SW 1271 (cell line): ENCODE data around the gene PTPRQ.

Experiments used
- DNase-seq, 2 experiments: peaks; one replicate each; lab custom pipeline; 2025; lab: John Stamatoyannopoulos, UW

PTPRQ gene

DNA sequence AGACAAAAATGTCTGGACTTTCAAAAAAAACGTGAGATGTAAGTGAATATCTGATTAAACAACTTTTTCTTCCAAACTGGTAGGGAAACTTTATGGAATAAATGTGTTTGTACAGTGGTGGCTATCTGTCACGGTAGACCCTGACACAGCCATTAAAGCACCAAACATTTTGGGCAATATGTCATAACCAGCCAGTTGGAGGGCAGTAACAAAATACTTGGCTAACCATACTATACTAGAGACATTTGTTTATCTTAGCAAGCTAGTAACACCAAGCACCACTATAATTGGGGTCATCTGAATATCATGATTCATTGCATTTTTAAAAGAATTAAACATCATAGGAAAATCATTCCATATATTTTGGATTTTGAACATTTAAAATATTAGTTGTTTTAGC lies 257.4 kb downstream of the PTPRQ start:
- DNase-seq = no peak

DNA sequence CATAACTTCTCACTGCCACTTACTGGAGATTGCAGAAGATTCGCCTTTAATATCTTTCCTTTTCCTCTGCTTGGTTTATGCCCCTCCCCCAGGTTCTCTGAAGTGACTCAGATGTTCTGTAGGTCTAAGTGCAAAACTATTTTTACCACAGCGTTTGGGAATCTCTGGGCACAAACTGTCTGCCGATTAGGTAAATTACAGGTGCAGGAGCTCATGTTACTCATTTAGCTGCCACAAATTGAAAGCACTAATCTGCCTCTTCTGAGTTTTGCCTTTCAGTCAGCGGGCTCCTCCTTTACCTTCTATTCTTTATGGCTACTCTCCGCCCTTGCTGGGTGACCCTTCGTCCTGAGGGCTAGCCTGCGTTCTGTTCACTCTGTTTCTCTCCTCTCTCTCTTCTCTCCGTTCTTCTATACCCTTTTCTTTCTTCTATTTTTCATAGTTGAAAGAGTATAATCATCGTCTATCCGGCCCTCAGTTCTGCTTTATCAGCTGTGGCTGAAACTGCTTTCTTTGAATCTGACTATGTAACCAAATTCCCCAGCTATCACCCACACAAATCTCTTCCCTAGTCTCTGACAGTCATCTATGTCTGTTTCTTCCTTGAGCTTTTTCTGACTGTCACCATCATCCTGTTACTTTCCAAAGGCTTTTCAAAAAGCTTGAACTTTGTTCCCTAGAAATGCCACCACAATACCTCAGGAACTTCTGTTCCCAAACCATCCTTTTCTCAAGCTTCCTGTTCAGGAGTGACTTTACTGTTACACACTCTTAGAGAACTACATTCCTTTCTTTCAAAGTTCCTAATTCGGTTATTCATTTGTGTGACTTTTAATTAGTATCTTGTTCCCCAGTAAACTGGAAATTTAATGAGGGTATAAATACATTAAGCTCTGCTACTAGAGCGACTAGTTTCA lies 259.1 kb downstream of the PTPRQ start:
- no peak for DNase-seq

DNA sequence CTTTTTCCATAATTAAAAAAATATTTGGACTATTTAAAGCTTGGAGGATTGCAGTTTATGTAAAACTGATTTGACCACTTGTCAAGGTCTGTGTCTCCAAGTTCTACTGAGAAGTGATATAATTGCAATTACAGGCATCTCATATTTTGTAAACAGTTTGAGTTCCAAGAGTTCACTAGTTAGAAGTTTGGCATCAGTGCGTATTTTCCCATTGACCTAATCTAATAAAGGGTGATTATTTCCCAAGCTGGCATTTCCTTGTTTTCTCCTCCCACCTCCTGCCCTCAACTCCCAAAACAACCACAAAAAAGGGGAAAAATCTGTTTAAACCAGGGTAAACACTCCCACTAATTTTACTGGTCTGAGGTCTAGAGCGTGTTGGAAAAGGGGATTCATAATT lies 260.4 kb downstream of the PTPRQ start:
- no peak for DNase-seq

DNA sequence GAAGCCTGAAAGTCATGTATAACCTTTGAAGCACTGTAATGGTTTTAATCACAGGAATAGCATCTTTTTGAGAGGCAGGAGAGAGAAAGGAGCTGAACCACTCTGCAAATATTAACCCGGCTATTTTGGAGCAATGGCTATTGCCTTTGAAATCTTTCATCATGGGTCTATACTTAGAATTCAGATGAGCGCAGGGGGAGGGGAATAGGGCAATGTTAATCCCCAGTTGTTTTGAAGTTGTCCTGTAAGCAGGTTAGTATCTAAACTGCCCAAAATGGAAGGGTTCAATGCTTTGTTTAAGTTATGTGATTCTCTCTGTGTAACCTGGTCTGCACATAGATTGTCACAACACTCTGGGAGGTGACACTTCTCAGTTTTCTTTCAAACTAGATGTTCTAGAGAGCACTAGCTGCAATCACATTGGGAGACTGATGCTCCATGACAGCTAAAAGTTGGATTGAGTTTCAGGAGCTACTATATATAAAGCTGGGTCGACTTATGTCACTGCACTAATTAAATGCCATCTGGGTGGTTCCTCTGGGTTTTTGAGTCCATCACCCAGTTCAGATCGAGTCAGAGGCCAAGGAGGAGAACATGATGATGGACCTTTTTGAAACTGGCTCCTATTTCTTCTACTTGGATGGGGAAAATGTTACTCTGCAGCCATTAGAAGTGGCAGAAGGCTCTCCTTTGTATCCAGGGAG lies 263.2 kb downstream of the PTPRQ start, which contains the start of gene MYF6:
TSS of gene MYF6 (plus strand) at position 509 of the 704 bp plus-strand sequence. CDS start at position 595, 86 bp downstream.
- no peak for DNase-seq

DNA sequence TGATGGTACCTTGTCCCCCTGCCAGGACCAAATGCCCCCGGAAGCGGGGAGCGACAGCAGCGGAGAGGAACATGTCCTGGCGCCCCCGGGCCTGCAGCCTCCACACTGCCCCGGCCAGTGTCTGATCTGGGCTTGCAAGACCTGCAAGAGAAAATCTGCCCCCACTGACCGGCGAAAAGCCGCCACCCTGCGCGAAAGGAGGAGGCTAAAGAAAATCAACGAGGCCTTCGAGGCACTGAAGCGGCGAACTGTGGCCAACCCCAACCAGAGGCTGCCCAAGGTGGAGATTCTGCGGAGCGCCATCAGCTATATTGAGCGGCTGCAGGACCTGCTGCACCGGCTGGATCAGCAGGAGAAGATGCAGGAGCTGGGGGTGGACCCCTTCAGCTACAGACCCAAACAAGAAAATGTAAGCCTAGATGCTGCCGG lies 263.8 kb downstream of the PTPRQ start:
- no peak for DNase-seq

DNA sequence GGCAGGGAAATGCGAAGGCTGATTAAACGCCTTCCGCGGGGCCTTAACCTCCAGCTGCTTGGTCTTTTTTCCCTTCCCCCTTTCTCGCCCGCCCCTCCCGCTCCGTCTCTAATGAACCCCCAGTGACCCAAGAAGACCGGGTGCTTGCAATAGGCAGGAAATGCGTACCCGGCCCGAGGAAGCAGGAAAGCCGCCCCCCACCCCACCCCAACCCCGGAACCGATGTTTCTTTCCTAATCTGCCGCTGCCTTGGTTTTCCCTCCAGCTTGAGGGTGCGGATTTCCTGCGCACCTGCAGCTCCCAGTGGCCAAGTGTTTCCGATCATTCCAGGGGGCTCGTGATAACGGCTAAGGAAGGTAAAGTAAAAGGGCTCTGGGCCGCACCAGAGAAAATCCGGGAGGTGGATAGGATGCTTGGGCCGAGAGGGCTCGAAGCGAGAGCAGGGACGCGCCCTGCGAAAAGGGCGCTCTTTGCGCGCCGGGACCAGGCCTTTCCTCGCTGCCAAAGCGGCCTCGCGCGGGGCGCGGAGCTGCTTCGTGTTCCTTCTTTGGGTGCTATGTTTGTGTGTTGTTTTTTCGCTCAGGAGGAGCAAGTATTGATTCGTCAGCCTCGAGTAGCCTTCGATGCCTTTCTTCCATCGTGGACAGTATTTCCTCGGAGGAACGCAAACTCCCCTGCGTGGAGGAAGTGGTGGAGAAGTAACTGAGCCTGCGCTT lies 264.4 kb downstream of the PTPRQ start:
- no peak for DNase-seq

DNA sequence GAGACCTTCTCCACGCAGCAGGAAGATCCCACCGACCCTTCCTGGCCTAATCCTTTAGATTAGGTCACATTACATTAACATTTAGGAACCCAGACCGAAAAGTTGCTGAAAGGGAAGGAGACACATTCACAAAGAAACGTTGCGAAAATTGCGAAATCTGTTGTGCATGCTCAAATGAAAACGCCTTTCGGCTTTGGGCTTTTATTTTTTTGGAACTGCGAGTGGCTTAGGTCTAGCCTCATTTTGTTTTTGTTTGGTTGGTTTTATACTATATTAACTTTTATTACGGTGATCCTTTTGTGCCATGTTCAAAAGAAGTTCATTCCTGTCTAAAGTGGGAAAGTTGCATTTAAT lies 264.9 kb downstream of the PTPRQ start:
- DNase-seq = no peak

DNA sequence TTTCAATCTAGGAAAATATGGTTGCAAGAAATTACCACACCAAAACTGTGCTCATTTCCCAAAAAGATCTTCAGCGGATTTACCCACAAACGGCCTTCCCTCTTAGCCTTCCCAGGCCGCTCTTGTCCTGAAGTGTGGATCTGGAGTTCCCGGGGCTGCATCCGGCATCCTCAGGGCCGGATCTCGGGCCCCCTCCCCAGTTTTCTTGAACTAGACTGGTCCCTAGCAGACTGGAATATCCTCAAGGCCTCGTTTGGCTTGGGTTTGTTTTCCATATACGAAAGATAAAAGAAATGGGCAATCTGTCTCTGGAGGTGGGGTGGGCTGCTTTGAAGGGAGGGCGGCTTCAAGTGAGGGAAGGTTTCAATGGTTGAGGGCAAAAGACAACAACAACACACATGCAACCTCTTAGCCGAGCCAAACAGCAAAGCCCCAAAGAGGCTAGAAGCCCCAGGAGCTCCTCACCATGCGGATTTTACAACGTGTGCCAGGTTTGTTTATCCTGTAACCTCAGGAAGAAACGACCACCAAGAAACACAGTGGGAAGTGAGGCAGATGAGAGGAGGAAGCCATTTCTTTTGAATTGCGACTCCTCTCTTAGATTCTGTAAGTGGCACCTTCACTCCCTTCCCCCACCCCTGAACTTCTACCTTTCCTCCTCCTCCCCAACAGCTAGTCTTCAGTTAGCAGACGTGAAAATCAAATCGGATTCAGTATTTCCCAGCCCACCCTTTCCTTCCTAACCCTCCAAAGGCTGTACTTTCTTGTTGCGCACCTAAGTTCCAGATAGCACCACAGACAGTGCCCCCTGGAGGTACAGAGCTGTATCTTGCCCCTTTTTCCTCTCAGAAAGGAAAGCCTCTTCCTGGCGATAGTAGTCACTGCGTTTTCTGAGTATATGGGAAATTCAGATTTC lies 266.0 kb downstream of the PTPRQ start:
- DNase-seq = no peak

DNA sequence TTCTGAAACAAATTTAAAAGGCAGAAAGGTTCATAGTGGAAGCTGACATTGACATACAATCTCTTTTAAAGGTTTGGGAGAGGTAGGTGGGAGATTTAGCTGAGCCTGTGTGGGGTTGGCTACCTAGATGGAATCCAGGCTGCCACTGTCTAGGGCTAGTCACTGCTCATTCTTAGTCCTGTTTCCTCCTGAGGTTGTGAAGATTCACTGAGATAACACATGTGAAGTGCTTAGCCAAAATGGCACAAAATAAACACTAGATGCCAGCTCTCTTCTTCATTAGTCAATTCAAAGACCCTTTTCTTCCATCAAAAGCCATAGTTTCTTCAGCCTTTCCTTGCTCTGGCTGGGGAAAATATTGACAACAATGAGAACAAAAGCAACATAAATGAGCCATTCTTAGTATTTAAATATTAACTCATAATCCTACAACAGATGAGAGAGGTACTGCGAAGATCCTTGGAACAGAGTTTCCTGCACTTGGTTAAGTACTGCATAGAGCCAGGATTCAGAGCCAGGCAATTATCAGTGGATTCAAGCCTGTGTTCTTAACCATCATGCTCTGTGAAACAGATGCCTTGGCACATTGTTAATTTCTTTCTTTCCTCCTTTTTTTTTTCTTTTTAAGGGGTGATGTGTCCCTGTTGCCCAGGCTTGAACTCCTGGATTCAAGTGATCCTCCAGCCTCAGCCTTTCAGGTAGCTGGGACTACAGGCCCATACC lies 266.9 kb downstream of the PTPRQ start:
- no peak for DNase-seq

DNA sequence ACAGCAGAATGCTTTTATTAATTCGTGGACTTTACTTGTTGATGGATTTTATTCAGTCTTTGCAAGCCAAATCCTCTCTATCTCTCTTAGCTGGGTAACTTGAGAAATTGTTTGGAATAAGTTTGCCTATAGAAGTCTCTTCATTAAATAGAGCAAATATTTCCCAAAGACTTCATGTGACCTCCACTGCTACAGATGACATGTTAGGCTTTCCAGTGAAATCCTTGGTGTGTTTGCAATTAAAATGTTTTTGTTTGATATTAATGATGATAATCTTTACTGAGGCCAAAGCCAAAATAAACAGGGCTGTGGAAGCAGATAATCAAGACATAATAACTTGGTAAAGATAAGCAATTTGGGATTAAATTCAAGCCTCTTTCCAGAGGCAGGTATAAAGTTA lies 267.8 kb downstream of the PTPRQ start:
- DNase-seq = no peak

DNA sequence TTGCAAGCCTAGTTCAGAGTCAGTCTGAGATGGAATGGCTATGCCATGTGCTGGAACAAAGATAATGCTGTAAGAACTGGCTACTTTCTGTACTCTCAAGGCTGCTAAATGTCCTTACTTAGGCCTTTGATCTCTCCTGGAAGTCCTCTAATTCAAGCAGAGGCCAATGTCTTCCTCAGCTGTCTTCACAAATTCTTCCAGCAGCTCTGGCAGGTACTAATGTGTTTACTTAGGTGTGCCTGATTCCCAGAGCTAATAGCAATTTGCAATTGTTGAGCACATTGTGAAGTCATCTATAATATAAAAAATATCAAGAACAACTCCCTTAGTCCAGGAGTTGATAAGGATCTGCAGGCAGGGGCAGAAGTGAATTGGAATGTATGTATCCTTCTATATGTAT lies 268.8 kb downstream of the PTPRQ start:
- DNase-seq = no peak

DNA sequence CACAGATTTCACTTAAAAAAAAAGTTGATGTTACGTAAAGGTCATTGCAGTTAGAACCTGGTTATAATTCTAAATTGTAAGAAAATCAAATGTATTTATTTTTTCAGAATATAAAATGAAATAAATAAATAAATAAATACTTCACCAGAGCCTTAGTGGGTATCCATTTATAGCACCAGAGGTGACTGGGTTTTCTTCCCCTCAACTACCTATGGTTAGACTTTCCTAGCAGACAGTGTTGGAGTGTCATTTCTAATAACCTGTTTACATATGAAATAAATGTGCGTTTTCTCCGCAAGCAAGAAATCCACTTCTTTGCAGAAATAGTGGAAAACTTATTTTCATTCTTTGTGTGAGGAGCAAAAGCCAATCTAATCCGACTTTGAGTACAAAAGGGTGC lies 269.4 kb downstream of the PTPRQ start:
- DNase-seq = no peak

DNA sequence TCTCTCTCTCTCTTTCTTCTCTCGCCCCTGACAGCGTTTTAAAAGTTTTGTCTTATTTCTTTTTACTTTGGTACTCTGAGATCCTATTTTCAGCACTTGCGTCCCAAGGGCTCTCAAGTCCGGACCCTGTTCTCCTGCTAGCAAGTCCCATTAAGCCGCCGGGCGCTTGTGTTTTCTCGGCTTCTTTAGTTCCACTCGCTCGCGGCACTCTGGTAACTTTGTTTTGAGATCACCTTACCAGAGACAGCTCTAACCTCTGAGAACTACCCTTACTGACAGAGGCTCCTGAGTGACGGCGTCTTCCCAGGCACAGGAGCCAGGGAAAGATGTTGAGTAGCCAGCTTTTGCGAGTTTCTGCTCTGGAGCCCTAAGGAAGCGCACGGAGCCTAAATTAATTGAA lies 270.0 kb downstream of the PTPRQ start:
- DNase-seq = no peak

DNA sequence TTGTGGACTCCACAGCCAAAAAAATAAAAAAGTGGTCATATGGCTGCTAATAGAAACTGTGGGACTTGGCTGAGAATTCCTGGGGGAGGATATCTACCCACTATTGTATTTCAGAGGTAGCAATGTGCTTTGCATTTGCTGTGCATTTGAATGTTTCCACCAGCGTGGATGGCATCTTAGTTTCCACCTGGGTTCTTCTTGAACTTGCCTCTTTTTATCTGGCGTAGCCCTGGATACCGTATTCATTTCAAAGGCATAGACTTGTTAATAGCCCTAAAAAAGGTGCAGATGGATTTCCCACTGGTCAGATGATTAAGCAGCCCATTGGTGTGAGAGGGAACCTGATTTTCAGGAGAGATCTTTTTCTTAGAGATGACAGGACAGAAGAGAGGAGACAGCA lies 270.8 kb downstream of the PTPRQ start:
- no peak for DNase-seq

DNA sequence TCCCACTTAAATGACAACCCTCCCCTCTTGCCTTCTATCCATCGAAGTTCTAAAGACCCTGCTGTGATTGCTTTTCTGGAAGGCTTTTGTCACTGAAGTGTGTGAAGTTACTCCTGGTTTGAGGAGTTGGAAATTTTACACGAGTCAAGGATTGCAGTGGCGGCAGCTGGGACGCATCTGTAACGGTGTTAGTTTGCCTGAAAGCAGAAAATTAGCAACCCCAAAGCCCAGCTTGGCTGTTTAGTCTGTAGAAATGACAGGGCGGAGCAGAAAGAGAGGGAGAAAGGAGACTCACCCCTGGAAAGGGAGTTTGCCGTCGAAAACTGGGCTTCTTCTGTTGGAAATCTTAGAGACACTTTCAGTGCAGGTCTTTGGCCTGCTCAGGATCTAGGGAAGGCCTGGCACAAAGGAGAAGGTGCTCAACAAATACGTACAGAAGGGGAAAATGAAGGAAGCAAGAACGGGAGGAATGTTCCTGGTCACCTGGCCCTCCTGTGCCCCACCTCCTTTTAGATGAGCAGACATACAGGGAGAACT lies 271.7 kb downstream of the PTPRQ start:
- no peak for DNase-seq

DNA sequence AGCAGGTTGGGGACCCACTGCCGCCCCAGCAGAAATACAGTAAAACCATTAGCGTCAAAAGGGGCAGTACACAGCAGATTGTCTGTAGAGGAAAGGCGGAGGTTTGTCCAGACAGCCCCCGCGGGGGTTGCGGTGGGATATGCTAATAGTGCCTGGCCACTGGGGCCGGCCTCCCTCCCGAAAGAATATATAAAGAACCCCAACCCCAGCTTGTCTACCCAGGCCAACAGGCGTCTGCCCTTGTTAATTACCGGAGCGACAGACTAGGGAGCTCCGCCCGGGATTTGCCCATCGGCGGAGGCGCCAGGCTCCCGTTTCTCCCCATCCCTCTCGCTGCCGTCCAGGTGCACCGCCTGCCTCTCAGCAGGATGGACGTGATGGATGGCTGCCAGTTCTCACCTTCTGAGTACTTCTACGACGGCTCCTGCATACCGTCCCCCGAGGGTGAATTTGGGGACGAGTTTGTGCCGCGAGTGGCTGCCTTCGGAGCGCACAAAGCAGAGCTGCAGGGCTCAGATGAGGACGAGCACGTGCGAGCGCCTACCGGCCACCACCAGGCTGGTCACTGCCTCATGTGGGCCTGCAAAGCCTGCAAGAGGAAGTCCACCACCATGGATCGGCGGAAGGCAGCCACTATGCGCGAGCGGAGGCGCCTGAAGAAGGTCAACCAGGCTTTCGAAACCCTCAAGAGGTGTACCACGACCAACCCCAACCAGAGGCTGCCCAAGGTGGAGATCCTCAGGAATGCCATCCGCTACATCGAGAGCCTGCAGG lies 272.8 kb downstream of the PTPRQ start, which contains the start of gene MYF5:
TSS of gene MYF5 (plus strand) at position 217 of the 774 bp plus-strand sequence. CDS start at position 369, 152 bp downstream.
- no peak for DNase-seq

DNA sequence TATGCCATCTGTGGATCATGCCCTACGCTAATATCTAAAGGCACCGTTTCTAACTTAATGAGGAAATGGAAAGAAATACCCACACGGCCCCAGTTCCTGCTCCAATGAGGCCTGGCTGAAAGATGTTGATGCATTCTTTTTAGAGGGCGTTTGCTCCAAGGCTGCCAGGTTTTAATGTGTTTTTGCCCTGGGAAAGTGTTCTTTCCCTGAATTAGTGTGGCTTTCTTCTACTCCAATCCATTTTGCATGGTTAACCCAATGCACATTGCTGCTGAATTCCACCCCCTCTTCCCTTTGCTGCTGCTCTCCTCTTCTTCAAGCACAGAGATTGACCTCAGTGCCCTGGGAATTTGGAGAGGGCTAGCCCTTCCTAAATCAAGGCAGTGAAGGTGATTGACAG lies 273.8 kb downstream of the PTPRQ start:
- no peak for DNase-seq

DNA sequence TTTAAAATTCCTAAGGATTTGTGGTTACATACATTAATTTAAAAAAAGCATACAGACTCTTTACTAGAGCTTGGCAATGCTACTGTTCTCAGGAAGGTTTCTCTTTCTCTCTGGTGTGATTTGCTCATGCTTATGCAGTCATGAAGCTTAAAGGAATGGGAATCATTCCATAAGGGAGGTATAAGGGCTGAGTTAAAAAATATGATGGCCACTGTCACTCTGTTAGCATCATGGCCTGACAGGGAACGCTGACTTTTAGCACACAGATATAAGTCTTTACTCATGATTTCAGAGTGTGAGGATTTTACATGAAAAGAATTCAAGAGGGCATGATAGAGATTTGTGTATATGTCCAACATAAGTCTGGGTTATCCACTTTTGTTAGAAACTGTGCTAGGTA lies 276.5 kb downstream of the PTPRQ start:
- no peak for DNase-seq

DNA sequence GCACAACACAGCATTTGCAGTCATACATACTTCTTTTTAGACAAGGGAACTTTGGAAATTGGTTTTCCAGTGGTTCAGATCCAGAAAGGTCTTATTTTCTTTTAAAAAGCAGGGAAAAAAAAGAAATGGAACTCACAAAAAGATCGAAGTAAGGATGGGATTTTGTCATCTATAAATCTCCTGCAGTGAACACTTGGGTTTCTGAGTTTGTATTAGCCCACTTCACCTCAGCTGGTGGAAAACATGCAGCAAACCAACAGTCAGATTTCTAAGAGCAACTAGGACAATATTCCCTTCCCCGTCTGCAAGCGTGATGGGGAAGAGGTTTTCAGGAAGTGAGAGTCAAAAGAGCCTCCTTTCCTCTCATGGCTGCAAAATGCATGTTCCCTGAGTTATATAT lies 277.3 kb downstream of the PTPRQ start:
- no peak for DNase-seq
